Right atrium auricular region (tissue), 2 donors: ENCODE data around the gene VWC2L. TPM values are rescaled to one million over a fixed set of nuclear protein-coding genes. Genes with fewer than 3 reads are reported as not detected.

Experiments used
- DNase-seq: peaks from one replicate; pipeline ENCODE4 v3.0.0-alpha.2; 2019; ENCODE audit warnings: low spot score
- H3K27ac ChIP-seq, 2 donors: fragments of 200-600 bp; sonication (generic); 1 replicate in 1 of 2; 2 replicates in 1 of 2; pipeline ENCODE4 v1.5.1; 2016 to 2019
- H3K27me3 ChIP-seq, 2 donors: fragments of 200-600 bp; sonication (generic); one replicate each; pipeline versions ENCODE4 v1.5.1 to v1.6.0; 2017 to 2019
- H3K36me3 ChIP-seq: fragments of 200-600 bp; sonication (generic); one replicate; pipeline ENCODE4 v1.5.1; 2016
- H3K4me1 ChIP-seq, 2 donors: fragments of 200-600 bp; sonication (generic); one replicate each; pipeline versions ENCODE4 v1.5.1 to v1.6.0; 2017 to 2019
- H3K4me3 ChIP-seq, 2 donors: fragments of 200-600 bp; sonication (generic); 1 replicate in 1 of 2; 2 replicates in 1 of 2; pipeline ENCODE4 v1.5.1; 2017 to 2019; ENCODE audit warnings: mild to moderate bottlenecking in 1 of 2, moderate library complexity in 1 of 2
- H3K9me3 ChIP-seq, 2 donors: fragments of 200-600 bp; sonication (generic); one replicate each; pipeline ENCODE4 v1.5.1; 2019
- CTCF ChIP-seq, 2 donors: fragments of 200-600 bp; sonication (generic); IDR thresholded peaks; one replicate each; pipeline ENCODE4 v1.5.1; 2019; ENCODE audit warnings: antibody characterized with exemption in 2 of 2
- total RNA-seq, 2 donors: library from RNA; depleted of rRNA; stranded (reverse); fragments of >200 nt; gene quantifications; one replicate each; pipeline ENCODE4 v1.1.0, GENCODE V29; 2016

VWC2L gene
- total RNA-seq, 2 donors from 2014 or later, result not detected

- no peak overlapping the region for H3K4me3 ChIP-seq
- H3K36me3 ChIP-seq, result no peaks in the 10 kb centered on the region
- H3K4me1 ChIP-seq, result no peaks in the 10 kb centered on the region
- no peaks in the 10 kb centered on the region for H3K27me3 ChIP-seq
- no peak for TF ChIP-seq CTCF (IDR thresholded peaks at IDR 0.05)
- no peak for DNase-seq
- no peaks in the 10 kb centered on the region for H3K9me3 ChIP-seq
- no peak overlapping the region for H3K27ac ChIP-seq
Observed at GRCh38 chr2:214593727-214594126, 182.9 kb downstream of the VWC2L start.

- H3K27ac ChIP-seq, result no peak overlapping the region
- no peak for TF ChIP-seq CTCF (IDR thresholded peaks at IDR 0.05)
- H3K4me1 ChIP-seq, result no peaks in the 10 kb centered on the region
- H3K9me3 ChIP-seq, result no peaks in the 10 kb centered on the region
- no peak for DNase-seq
- H3K36me3 ChIP-seq, result no peaks in the 10 kb centered on the region
- H3K27me3 ChIP-seq, result no peaks in the 10 kb centered on the region
- no peak overlapping the region for H3K4me3 ChIP-seq
Observed at GRCh38 chr2:214601852-214602633, 191.2 kb downstream of the VWC2L start.

GRCh38 chr2:214604861-214605260 is 194.0 kb downstream of the VWC2L start:
- Histone ChIP-seq H3K36me3 (no peaks in the 10 kb centered on the region), H3K4me1 (no peaks in the 10 kb centered on the region), H3K27ac (no peak overlapping the region), H3K4me3 (no peak overlapping the region), H3K9me3 (no peaks in the 10 kb centered on the region), H3K27me3 (no peaks in the 10 kb centered on the region)
- no peak for DNase-seq
- TF ChIP-seq CTCF (IDR thresholded peaks at IDR 0.05), result no peak

- Histone ChIP-seq H3K4me1 (no peaks in the 10 kb centered on the region), H3K9me3 (no peaks in the 10 kb centered on the region), H3K27ac (no peak overlapping the region), H3K27me3 (no peaks in the 10 kb centered on the region), H3K4me3 (no peak overlapping the region), H3K36me3 (no peaks in the 10 kb centered on the region)
- TF ChIP-seq CTCF (IDR thresholded peaks at IDR 0.05), result no peak
- no peak for DNase-seq
Observed at GRCh38 chr2:214607051-214607450, 196.2 kb downstream of the VWC2L start.

- Histone ChIP-seq H3K9me3 (no peaks in the 10 kb centered on the region), H3K4me1 (no peaks in the 10 kb centered on the region), H3K27ac (no peak overlapping the region), H3K36me3 (no peaks in the 10 kb centered on the region), H3K4me3 (no peak overlapping the region), H3K27me3 (no peaks in the 10 kb centered on the region)
- no peak for DNase-seq
- no peak for TF ChIP-seq CTCF (IDR thresholded peaks at IDR 0.05)
Observed at GRCh38 chr2:214611015-214611414, 200.2 kb downstream of the VWC2L start.
